Inflammatory macrophage (primary cell): ENCODE results near the gene NEUROD1.

Experiments
- DNase-seq, 2 donors: peaks; one replicate each; pipeline ENCODE4 v3.0.0-alpha.2; 2020 to 2022

Gene NEUROD1

DNA sequence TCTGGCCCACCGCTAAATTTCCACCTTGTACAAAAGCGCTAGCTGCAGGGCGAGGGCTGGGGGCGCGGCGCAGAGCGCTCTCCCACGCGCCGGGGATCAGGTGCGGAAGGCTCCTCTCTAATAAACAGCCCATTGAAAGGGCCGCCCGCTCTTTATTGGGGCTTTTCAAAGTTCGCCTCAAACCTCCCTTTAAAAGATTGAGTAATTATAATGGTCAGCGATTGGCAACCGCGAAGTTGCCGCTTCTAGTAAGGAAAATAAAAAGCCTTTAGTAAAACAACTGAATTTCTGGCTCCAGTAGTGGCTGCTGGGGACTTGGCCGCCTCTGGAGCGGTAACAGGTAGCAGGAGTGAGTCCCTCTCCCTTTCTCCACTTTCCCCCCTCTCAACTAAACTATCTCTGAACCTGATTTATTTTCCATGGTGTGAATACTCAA, 755 bp downstream of the NEUROD1 start:
- no peak for DNase-seq

DNA sequence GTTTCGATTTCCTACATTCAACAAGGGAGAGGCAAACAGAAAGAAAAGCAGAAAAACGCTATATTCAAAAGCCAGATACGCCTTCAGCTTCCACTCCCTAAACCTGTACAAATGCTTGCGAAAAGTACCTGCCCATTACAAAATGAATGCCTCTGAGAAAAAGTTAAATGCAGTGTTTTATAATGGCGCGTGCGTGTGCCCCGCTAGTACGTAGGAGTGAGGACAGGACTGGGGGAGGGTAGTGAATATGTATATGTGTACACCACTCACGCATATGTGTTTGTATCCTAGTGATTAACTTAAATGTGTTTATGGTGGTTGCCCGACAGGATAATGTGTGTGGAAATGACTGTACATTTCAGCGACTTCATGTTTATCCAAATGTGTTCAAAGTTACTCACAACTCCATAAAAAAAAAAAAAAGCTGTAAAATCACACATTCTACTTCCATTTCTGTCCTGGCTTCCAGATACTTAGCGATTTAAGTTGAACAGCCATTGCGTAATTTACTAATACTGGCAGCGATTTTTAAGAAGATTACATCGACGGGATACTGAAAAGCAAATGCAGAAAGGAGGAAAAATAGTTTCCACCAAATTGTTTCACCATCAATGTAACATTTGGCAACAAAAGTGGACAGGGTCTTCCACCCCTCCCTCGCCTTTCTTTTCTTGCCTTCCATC, 1.3 kb downstream of the NEUROD1 start:
- DNase-seq, result no peak

DNA sequence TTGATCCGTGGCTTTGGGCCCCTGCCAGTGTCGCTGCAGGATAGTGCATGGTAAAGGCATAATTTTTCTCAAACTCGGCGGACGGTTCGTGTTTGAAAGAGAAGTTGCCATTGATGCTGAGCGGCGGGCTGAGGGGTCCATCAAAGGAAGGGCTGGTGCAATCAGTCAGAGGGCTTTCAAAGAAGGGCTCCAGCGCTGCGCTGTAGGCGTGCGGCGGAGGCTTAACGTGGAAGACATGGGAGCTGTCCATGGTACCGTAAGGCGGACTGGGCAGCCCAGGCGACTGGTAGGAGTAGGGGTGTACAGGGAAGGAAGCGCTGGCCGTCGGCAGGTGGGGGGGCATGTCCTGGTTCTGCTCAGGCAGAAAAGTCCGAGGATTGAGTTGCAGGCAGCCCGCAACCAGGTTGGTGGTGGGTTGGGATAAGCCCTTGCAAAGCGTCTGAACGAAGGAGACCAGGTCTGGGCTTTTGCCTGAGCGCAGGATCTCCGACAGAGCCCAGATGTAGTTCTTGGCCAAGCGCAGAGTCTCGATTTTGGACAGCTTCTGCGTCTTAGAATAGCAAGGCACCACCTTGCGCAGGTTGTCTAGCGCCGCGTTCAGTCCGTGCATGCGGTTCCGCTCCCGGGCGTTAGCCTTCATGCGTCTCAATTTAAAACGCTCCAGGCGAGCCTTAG, 2.3 kb downstream of the NEUROD1 start:
- peak; percentile 62 to 74 for DNase-seq

GRCh38 chr2:181675254-181675653, 5.1 kb downstream of the NEUROD1 start:
- DNase-seq, result no peak

- no peak for DNase-seq
Observed at GRCh38 chr2:181674461-181674860, 5.9 kb downstream of the NEUROD1 start.

DNA sequence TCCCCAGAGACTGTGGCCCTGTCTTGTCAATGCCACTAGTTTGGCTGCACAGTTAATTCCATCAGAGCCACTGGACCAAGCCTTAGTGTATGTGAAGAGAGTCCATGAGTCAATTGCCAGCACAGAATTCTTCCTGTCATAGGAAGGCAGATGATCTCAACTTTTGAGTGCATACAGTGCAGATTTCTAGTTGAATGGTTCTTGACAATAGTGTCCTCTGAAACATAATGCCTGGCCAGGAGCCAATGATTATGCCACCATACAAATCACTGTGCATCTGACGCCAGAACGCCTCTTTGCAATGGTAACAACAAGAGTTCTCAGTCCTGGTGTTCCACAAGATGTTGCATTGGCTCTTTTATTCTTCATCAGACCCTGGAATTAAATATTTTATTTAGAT, 7.1 kb downstream of the NEUROD1 start:
- DNase-seq, result no peak

GRCh38 chr2:181672255-181673008, 7.9 kb downstream of the NEUROD1 start:
- no peak for DNase-seq

GRCh38 chr2:181670632-181671031, 9.7 kb downstream of the NEUROD1 start:
- no peak for DNase-seq

DNA sequence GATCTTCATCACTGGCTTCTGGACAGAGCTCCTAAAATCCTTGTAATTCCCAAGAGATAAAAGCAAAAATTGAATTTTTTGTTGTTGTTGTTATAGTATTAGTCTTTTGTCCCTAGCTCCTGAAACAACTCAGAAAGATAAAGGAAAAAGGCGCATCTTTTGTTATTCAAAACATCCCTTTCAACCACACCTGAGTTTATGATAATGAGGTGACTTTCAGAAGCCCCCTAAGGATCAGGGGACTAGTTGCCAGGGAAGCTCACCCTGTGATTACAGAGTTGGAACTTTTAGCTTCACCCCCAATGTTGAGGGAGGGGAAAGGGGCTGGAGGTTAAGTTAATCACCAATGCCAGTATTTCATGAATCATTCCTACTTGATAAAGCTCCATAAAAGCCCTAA, 13.1 kb downstream of the NEUROD1 start:
- DNase-seq, result no peak

DNA sequence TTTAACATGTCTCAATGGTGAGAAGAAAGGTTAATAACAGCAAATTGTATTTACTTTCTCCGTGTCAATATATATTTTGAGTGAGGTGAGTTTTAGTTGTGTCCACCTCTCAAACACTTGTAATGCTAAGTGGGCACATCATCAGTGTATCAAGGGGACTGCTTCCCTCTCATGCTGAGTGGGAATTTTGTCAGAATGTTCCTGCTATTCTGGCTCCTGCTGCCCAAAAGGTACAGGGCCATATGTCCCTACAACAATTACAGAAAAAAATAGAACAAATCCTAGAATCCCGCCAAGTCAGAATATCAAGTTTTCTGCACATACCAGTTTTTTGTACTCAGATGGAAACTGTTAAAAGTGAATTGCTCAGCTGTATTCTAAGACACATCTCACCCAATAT, 18.0 kb downstream of the NEUROD1 start:
- DNase-seq, result no peak

DNA sequence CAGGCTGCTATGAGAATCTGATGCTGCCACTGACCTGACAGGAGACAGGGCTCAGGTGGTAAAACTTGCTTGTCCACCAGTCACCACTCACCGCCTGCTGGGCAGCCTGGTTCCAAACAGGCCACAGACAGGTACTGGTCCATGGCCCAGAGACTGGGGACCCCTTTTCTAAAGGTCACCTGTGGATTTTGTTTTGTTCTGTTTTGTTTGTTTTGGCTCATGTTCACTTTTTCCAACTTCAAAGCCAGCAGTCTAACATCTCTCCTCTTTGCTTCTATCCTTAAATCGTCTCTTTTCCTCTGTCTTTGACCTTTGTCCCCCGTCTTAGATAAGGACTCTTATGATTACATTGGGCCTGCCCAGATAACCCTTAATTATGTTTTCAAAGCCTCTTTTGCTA, 20.1 kb downstream of the NEUROD1 start:
- DNase-seq, result no peak

- DNase-seq, result no peak
Observed at GRCh38 chr2:181658444-181658843, 21.9 kb downstream of the NEUROD1 start.

GRCh38 chr2:181657379-181657778, 22.9 kb downstream of the NEUROD1 start:
- DNase-seq, result no peak

- DNase-seq, result peak; percentile 10 to 23
Observed at GRCh38 chr2:181656450-181657291, 23.6 kb downstream of the NEUROD1 start, which contains the start of gene CERKL. Gene CERKL, minus strand, starts transcription at chr2:181657105. Its CDS starts 99 bp downstream, at chr2:181657006.

DNA sequence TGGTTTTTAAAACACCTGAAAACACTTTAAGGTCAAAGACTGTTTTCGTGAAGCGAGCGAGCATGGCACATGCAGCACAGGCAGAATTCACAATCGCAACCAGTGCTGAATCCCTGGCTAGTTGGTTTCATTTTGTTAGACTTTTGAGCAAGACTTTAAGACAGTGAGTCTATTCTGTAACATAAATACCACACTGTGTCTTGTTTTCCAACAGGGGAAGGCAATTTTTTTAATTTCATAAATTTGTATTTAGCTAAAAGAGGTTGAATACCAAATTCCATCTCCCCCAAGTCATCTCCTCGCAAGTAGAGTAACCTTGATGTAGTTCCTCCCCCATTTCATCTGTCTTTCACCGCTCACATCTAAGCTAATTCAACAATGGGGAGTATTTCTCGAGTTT, 24.8 kb downstream of the NEUROD1 start:
- DNase-seq, result no peak

DNA sequence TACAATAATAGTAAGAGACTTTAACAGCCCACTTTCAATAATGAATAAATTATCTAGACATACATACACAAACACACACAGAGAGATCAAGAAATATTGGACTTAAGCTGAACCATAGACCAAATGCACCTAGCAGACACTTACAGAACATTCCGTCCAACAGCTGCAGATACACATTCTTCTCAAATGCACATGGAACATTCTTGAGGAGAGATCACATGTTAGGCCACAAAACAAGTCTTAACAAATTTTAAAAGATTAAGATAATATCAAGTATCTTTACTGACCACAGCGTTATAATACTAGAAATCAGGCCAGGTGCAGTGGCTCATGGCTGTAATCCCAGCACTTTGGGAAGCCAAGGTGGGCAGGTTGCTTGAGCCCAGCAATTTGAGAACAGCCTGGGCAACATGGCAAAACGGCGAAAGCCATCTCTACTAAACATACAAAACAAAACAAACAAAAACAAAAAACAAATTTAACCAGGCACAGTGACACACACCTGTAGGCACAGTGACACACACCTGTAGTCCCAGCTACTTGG, 30.8 kb downstream of the NEUROD1 start:
- DNase-seq, result no peak

- DNase-seq, result no peak
Observed at GRCh38 chr2:181648478-181649155, 31.7 kb downstream of the NEUROD1 start.

DNA sequence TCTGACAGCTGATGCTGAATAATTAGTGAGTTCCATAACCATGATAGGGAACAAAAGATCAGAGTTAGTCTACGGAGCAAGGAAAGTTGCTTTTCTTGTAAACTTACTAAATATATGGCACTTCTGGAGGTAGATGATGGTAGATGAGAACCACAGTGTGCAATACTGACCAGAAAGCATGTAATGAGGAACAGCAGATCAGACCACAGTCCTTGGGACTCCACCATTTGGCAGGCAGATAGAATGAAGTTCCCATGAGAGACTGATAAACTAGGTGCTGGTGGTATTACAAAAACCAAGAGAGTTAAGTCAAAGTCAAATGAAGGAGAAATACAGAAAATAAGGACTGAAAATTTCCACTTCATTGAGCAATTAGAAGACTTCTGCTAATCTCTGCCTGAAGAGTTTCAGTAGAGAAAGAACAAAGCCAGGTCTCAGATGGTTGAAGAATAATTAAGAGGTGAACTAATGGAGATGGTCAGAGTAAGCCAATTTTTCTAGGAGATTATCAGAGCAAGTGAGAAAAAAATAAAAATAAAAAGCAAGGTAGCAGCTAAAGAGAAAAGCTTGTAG, 33.8 kb downstream of the NEUROD1 start:
- DNase-seq, result no peak

- DNase-seq, result no peak
Observed at GRCh38 chr2:181643151-181643550, 37.2 kb downstream of the NEUROD1 start.

DNA sequence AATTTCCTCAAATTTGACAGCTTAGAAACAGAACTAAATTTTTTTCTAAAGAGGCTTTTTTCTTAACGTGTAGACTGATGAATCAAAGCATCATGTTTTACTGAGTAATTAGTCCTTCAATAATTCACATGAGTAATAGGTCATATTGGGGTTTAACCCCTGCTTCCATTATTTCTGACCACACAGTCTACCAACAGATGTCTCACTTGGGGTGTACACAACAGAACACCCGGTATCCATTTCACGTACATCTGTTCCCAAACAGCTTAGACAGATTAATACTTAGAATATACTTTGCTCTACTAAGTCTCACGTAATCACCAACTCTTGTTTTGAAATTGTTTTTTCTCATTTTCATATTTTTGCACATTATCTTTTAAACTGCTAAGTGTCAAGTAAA, 38.2 kb downstream of the NEUROD1 start:
- no peak for DNase-seq

GRCh38 chr2:181639686-181640085, 40.6 kb downstream of the NEUROD1 start:
- DNase-seq, result no peak
